ENCODE data around the gene SYTL4.

- TF ChIP-seq REST (IDR thresholded peaks at IDR 0.05; ENCODE audit: insufficient replicate concordance, low read depth) = no peak
- TF ChIP-seq POLR2AphosphoS5 (IDR thresholded peaks at IDR 0.05; ENCODE audit: low read depth) = no peak
- TF ChIP-seq GABPA (IDR thresholded peaks at IDR 0.05; ENCODE audit: low read depth) = no peak
Observed at GRCh38 chrX:100721328-100721727, 10.6 kb downstream of the SYTL4 start.
